Endothelial cell of umbilical vein (primary cell): Measurements from ENCODE around the gene VAV3.

Source experiments
- POLR2A ChIP-seq: IDR thresholded peaks from 2 replicates; pipeline ENCODE4 v1.6.1; 2012; ENCODE audit warnings: low read depth, mild to moderate bottlenecking, control low read depth, low read length
- POLR2AphosphoS5 ChIP-seq: IDR thresholded peaks from 2 replicates; pipeline ENCODE4 v1.6.1; 2012; ENCODE audit warnings: low read depth, mild to moderate bottlenecking, control low read depth, low read length, moderate library complexity; ENCODE audit not compliant: insufficient read depth
- TF ChIP-seq, protein P1 (sequence below), 2 donors: IDR thresholded peaks; 1 replicate in 1 of 2; 2 replicates in 1 of 2; pipeline ENCODE4 v1.5.1; 2011; ENCODE audit warnings: low read length in 2 of 2, mild to moderate bottlenecking in 2 of 2, moderate library complexity in 2 of 2, control low read depth in 1 of 2, inconsistent platforms in 1 of 2, low read depth in 1 of 2; ENCODE audit not compliant: insufficient read depth in 1 of 2; ENCODE audit errors: extremely low read depth in 1 of 2

DNA sequence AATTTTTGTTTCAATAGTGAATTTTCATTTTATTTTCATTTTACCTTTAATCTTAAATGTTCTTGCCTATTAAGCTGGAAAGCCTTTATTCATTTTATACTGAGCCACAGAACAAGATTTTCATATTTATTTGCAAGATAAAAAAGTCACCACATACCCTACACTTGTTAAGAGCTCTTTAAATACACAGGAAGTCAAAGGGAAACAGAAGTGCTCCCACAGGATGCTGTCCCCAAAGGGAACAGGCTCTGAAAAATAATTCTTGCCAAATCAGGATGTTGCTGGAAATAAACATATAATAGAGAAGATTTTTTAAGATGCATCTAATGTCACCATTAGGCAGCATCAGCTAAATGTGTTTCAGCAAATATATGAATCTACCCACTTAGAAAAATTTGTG lies 113.6 kb downstream of the VAV3 start:
- TF ChIP-seq, protein P1, sequence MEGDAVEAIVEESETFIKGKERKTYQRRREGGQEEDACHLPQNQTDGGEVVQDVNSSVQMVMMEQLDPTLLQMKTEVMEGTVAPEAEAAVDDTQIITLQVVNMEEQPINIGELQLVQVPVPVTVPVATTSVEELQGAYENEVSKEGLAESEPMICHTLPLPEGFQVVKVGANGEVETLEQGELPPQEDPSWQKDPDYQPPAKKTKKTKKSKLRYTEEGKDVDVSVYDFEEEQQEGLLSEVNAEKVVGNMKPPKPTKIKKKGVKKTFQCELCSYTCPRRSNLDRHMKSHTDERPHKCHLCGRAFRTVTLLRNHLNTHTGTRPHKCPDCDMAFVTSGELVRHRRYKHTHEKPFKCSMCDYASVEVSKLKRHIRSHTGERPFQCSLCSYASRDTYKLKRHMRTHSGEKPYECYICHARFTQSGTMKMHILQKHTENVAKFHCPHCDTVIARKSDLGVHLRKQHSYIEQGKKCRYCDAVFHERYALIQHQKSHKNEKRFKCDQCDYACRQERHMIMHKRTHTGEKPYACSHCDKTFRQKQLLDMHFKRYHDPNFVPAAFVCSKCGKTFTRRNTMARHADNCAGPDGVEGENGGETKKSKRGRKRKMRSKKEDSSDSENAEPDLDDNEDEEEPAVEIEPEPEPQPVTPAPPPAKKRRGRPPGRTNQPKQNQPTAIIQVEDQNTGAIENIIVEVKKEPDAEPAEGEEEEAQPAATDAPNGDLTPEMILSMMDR (IDR thresholded peaks at IDR 0.05; ENCODE audit: extremely low read depth in 1 of 2, insufficient read depth in 1 of 2, low read depth in 1 of 2, low read length in 2 of 2), result no peak
- no peak for TF ChIP-seq POLR2A
- no peak for TF ChIP-seq POLR2AphosphoS5
